GM18520 (cell line): Measurements from ENCODE around the gene FBXO41.

Experiments
- ATAC-seq: cut with Tn5 transposase; IDR thresholded peaks from one replicate; pipeline ENCODE4 v1.9.1; 2021; ENCODE audit not compliant: unreplicated experiment

The FBXO41 gene

DNA sequence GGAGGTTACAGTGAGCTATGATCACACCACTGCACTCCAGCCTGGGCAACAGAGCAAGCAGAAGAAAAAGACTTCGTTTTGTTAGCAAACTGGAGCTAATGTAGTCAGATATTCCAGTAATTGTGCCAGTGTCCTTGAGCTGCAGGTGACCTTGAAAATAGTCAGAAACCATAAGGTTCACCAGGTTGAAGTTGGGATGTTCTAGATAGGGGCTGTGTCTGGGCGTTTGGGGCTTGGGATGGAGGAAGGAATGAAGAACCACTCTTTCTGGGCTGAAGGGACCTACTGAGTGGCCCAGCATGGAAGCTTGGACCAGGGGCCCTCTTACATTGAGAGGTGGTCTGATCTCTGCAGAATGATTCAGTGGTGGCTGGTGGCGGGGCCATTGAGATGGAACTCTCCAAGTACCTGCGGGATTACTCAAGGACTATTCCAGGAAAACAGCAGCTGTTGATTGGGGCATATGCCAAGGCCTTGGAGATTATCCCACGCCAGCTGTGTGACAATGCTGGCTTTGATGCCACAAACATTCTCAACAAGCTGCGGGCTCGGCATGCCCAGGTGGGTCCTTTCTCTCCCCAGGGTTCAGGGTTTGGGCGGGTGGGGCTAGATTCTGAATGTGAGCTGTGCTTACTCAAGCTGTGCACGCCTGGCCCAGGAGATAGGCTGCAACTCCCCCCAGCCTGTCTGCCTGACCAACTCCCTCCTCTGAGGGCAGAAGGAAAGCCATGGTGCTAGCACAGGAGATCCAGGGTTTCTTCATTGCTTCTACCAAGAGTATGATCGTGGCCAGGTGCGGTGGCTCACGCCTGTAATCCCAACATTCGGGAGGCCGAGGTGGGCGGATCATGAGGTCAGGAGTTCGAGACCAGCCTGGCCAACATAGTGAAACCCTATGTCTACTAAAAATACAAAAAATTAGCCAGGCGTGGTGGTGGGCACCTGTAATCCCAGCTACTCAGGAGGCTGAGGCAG is 33.1 kb downstream of the FBXO41 start:
- no peak for ATAC-seq

DNA sequence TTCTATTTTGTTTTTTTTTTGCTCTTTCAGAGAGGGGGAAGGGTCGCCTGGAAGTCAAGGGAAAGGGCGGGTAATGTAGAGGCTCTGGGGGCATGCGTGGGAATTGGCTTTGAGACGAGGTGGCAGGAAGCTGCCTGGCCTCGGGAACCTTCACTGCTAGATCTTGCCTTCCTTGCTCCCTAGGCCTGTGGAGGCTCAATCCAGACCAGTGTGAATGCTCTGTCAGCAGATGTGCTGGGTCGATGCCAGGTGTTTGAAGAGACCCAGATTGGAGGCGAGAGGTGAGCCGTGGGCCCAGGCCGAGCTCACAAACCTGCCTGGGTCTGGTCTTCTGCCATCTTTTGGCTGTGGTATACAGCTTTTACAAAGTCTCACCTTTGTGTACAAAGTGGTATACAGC is 34.6 kb downstream of the FBXO41 start:
- ATAC-seq, result no peak

DNA sequence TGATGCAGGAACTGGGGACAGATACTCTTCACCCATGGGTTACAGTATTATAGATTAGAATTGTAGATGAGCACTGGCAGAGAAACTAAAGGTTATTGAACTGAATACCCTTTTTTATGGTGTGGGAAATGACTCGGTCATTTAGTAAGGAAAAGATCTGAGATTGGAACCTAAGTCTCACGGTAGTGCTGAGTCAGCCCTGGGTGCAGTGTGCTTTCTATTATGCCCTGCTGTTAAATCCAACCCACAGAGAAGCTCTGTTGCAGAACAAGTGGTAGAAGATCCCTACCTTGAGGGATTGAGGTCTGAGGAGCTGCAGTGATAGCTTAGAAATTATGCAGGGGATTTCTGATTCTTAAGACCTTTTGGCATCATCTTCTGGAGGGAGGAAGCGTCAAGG is 37.4 kb downstream of the FBXO41 start:
- no peak for ATAC-seq

DNA sequence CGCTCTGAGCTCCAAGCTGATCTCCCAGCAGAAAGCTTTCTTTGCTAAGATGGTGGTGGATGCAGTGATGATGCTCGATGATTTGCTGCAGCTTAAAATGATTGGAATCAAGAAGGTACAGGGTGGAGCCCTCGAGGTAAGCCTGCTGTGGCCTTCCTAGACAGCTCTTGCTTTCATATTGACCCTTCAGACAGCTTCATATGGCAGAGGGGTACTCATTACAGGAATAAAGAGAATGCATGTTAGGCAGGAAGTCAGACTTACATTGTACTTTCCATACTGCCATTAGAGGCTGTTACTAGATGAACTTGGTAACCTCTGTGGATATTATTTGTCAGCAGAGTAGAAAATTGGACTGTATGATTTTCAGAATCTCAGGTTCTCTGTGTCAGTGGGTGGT is 39.7 kb downstream of the FBXO41 start:
- ATAC-seq, result no peak

DNA sequence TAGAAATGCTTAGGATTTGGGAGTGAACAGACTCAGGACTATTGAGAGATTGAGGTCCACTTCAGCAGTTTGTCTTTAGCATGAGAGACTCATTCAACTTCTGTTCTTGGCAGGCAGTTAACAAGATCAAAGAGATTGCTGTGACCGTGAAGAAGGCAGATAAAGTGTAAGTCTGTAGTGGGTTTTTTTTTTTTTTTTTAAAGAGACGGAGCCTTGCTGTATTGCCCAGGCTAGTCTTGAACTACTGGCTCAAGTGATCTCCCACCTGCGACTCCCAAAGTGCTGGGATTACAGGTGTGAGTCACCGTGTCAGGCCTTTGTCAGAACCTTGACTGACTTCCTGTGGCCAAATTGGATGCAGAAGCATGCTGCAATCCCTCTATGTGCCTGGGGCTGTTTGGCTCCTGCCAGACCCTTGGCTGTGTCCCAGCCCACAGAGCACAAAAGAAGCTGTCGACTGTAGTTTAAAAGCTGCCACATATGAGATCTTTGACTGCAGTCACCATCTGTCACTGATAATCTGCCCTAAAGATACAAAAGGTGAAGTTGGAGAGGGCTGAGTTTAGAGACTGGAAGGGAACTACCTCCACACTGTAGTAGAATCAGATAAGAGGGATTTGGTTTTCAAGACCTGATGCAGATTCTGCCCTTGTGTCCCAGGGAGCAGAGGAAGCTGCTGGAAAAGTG is 40.3 kb downstream of the FBXO41 start:
- no peak for ATAC-seq

DNA sequence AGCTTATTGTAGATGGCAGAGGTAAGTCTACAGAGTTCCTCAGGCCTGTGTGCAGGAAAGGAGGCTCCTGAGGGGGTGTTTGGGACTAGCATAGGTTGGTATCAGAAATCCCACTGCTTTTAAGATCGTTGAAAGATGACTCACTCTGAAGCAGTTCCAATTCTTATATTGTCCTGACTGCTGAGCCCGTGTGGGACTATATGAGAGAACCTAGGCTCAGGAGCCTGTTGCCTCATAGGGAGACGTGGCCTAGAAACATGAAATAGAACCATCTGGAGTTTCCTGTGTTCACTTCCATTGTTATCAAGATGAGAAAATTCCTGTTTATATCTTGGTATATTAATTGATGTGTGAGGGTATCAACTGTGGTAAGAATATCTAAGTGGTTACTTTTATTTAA is 44.5 kb downstream of the FBXO41 start:
- no peak for ATAC-seq

DNA sequence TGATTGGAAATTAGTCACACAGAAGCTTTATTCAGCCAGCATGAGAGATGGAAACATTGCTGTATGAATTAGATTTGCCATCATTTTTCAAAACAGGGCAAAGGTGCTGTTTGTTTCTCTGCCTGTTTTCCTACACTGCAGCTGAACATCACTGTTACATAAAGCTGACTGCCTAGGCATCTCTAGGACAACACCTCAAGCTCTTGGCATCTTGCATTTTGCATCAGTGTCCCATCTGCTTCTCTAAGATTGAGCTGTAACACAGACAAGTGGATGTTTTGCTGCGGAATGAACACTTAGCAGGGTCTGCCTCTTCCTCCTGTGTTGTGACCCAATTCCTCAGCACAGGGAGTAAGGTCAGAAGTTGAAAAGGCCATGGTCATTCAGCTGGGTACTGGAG is 45.3 kb downstream of the FBXO41 start:
- no peak for ATAC-seq

DNA sequence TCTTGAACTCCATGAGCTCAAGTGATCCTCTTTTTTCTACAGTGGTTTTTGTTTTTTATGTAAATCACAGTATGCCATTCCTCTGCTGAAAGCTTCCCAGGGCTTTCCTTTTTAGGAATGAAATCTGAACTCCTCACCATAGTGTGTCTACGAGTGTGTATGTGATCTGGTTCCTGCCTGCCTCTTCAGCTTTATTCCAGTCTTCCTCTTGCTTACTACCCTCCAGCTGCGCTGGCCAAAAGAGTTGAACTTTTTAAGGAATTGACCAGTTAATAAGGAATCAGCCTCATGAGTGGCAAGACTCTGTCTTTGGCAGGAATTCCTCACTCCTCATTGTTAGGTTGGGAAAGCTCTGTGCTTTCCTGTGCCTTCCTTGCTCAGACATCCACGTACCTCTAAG is 46.1 kb downstream of the FBXO41 start:
- no peak for ATAC-seq

DNA sequence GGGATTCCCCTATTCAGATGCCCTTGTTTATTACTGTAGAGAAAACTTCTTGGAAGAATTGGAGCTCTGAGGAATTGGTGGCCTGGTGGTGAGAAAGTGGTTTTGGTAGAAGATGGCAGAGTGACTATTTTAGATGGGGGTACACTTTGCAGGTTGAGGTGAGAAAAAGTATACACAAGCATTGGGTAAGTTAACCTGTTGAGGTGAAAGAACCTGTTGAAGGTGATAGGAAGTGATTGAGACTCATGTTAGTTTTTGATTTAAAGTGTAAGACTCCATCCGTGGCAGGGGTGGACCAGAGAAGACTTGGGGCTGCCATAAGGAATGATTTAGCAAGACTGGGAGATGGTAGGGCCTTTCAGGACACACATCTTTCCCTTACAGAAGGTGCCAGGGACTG is 47.1 kb downstream of the FBXO41 start:
- ATAC-seq, result no peak

DNA sequence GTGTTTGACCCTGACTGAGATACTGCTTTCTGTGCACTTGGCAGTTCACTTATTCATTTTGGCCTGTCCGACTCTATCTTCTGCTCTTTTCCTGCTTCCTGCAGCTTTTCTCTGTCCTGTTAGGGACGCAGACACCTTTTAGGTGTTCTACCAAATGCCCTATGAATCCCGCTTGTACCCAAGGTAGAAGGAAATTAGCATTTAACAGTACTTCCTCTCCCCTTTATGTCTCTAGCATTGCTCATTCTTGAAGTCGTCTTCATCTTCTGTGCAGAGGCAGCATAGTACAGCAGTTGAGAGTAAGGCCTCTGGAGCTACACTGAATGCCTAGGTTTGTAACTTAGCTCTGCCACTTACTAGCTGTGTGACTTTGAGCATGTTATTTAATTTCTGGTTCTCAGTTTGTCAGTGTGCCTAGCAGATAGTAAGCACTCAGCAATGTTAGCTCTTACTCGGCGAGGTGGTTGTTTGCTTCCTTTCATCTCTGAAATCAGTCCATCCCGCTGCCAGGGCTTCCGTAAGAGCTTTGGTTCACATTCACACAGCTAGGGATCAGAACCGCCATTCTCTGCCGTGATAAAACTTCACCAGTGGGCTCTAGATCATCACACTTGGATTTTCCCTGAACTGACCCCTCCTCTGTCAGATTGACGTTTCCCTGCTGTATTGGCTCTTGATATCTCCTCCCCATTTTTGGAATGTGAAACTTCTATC is 48.8 kb downstream of the FBXO41 start:
- ATAC-seq, result no peak

DNA sequence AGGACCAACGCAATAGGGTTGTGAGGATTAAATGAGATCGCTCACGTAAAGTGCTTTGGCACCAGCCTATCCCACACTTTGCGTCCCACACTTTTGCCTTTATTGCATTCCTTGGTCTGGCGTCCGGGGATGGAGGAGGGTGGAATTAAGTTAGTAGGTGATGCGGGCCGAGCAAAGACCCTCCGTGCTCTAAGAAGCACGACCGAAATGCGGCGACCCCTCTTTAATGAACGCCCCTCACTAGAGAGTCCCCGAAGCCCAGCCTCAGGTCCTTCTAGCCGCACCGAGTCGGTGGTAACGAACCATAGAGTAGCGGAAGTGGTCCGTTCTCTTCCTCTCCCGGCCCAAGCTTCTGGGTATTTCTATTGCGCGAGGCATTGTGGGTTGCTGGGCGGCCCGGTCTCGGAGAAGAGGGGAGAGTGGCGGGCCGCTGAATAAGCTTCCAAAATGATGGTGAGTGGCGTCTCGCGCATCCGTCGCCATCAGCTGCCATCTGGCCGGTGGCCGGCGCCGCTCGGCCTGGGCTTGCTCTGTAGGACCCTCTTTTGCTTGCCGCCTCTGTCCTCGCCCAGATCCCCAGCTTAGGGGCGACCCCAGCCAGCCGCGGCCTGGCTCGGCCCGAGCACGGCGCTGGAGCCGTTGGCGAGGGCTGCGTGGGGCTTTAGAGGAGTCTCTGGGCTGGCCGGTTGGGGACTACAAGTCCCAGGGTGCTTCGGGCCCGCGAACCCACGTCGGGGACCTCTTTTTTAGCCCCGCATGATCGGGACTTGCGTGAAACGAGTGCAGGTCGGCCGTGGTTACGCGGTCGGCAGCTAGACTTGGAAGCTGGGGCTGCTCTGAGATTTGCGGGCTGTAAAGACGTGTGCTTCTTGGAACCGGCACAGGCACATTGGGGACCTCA is 50.1 kb downstream of the FBXO41 start, which contains the start of gene CCT7:
CCT7 (plus strand) TSS at position 377 of the 901 bp plus-strand sequence; CDS start at position 448, 71 bp downstream.
- ATAC-seq, result peak; percentile 39

DNA sequence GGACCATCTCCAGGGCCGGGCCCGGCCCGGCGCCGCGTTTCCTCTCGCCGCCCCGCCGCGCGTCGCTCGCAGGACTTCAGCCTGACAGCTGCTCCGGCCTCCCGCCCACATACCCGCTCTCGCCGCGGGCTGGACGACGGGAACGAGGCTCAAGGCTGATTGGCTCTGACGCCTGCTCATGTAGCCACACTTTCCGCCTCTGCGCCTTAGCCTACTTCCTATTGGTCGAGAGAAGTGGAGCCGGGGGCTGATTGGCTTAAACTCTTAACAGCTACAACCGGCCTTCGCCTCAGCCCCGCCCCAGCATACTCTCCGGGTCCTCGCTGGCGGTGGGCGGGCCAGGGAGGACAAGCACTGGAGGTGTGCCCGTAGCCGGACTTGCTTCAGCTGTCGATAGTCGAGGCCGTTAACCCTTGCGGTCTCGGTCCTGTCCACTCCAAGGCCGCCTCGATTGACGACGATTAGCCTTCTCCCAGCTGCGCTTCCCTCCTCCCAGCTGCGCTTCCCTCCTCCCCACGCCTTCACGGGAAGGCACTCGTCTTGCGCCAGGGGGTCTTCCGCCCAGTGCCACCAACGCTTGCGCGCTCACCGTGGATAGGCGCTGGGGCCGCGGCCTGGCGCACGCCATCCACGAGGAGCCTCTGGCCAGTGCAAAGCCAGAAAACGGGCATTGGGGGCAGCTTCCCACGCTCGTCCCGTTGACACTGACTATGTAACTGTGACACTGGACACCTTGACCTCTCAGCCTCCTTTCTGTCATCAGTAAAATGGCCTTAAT is 50.9 kb downstream of the FBXO41 start, which contains the start of gene PRADC1:
PRADC1 (minus strand) TSS at position 86 of the 778 bp plus-strand sequence; CDS start at position 7, 79 bp downstream.
- peak; percentile 92 for ATAC-seq

DNA sequence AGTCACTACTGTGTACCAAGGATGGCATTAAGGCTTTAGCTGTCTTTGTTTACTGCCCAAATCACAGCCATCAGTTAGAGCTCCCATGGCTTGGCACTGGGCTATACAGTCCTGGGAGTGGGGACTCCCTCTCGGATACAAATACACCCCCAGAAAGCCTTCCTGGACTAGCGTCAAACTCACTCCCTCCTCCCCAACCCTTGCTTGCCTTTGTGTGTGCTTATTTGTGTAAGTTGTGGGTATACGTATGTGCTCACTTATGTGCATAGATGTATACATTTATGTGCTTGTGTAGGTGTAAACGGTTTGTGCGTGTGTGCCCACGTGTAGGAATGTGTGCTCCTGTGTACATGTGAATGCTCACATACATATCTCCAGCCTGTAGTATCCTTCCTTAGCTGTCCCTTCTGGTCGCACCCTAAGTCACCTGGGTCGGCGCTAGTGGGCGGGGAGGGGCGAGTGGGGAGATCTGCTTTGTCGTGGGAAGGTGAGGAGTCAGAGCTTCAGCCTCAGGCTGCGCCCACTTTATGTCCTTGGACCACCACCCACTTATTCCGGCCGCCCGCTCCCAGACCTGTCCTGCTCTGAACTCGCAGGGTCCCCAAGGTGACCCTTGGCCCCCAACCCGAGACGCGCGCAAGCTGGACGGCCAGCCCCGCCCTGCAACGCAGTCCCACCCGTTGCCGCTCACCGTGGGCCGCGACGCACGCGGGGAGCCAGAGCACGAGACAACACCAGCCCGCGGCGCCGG is 51.7 kb downstream of the FBXO41 start:
- peak; percentile 0 for ATAC-seq

DNA sequence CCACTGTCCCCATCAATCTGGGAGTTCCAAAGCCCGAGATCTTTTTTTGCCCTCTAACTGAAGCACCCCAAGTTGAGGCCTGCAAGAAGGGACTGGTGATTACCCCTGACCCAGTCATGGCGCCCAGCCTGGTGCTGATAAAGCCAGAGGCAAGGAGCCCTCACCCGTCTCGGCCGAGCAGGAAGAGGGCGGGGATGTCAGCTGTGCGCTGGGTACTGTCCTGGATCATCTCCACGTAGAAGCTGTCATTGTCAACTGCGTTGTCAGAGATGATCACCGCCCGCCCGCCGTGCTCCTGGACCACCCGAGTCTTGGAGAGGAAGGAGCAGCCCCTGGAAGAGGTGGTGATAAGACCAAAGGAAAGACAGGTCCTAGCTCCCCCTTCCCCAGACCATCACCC is 55.6 kb downstream of the FBXO41 start:
- ATAC-seq, result no peak

DNA sequence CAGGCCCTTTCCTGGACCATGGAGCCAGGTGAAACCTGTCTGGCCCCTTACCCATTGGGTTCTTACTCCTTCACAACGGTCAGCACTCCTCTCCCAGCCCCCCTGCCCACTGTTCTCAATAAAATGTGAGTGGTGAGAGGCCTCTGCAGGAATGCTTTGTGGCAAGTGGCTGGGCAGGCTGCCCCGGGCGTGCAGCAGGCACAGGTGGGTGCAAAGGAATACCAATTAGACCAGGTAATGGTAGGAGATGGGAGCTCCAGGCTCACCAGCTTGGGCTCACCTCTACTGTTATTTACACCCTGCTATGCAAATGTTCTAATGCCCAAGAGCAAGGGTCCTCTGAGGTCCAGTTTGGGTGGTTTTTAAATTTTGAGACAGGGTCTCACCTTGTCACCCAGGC is 57.2 kb downstream of the FBXO41 start:
- ATAC-seq, result no peak

DNA sequence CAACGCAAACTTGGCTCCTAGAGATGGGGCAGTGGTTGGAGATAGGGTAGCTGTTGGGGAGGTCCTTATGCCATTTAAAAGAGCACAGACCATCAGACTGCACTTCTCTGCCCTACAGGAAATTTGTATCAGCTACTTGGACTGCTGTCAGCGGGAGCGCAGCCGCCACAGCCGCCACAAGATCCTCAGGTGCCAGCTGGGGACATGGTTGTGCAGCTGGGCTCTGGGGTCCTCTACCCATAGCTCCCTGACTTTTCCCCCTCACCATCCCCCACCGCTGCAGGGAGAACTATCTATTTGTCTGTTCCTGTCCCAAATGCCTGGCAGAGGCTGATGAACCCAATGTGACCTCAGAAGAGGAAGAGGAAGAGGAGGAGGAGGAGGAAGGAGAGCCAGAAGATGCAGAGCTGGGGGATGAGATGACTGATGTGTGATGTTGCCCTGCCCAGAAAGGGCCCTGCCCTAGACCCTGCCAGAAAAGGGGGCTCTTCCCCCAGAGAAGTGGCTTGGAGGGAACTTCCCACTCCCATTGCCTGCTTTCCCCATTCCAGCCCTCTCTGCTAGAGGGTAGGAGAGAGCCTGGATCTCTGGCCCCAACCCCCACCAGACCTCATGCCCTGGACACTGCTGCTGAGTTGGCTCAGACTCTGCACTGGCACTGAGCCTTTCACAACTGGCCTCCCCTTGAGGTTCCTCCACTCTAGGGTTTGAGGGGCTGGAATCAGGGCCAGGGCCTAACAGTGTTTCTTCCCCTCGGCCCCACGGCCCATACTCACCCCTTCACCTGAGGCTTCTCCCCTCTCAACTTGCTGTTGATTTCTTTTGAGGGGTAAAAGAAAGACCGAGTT is 58.5 kb downstream of the FBXO41 start:
- ATAC-seq, result no peak

DNA sequence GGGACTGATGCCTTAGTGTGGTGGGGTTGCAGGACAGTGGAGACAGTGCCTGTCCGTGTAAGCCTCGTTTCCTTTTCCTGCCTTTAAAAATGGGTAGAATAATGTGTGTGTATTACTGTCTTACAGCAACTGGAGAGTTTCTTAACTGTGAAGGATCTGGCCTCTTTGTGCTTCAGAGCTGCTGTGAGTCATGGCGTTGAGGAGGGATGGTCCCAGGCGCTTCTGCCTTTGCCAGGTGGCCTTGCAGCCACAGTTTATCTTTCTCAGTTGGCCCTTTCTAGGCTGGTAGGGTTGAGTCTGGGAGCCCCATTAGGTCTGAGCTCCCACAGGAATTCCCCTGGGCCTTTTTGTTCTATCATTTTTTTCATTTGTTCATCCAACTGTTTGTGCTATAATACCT is 60.5 kb downstream of the FBXO41 start:
- ATAC-seq, result no peak

DNA sequence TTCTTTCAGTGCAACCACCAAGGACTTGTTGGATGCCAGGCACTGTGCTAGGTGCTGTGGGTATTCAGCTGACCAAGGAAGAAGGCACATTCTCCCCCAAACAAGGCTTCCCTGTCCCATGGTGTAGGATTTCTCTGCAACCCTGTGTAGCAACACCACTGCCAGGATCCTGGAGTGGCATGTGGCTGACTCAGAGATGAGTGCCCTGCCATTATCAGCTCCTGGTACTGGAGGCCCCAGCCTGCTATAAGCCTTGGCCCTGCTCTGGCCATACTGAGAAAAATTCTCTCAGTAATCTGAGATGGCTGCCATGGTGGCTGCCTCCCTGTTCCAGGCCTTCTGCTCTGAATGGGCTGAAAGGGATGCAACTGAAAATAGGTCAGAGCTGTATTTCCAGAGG is 66.0 kb downstream of the FBXO41 start:
- no peak for ATAC-seq
